Activated naive CD4-positive, alpha-beta T cell treated with anti-CD3 and anti-CD28 coated beads, Interleukin-2, amount 50 U/mL, for 16 hours (primary cell): ENCODE measurements around the gene EPS8.

Source experiments
- DNase-seq: peaks from one replicate; pipeline ENCODE4 v3.0.0-alpha.2; 2020

Gene EPS8

GRCh38 chr12:15596174-15596573 is 193.0 kb downstream of the EPS8 start:
- DNase-seq = no peak

- no peak for DNase-seq
These were observed 196.3 kb downstream of the EPS8 start for GRCh38 chr12:15592934-15593333.

- no peak for DNase-seq
These were observed 197.4 kb downstream of the EPS8 start for GRCh38 chr12:15591811-15592210.

GRCh38 chr12:15590180-15590826 is 198.9 kb downstream of the EPS8 start:
- peak; percentile 36 for DNase-seq

- no peak for DNase-seq
These were observed 199.7 kb downstream of the EPS8 start for GRCh38 chr12:15589328-15590032.

- peak; percentile 13 for DNase-seq
These were observed 204.7 kb downstream of the EPS8 start for GRCh38 chr12:15584366-15585041.

- DNase-seq = no peak
These were observed 205.4 kb downstream of the EPS8 start for GRCh38 chr12:15583804-15584203.

GRCh38 chr12:15581006-15581405 is 208.2 kb downstream of the EPS8 start:
- no peak for DNase-seq

- peak; percentile 33 for DNase-seq
These were observed 208.8 kb downstream of the EPS8 start for GRCh38 chr12:15580431-15580830.

- DNase-seq = no peak
These were observed 213.3 kb downstream of the EPS8 start for GRCh38 chr12:15575671-15576541.

GRCh38 chr12:15574353-15574752 is 214.8 kb downstream of the EPS8 start:
- no peak for DNase-seq
